Astrocyte (in vitro differentiated cells and primary cell): ENCODE data around the gene CAMK2G. TPM values are rescaled to one million over a fixed set of nuclear protein-coding genes. Genes with fewer than 3 reads are reported as not detected.
A peak's percentile ranks its signal among the peaks of the same experiment; 100 is the strongest.

Experiments used
- DNase-seq: peaks from one replicate; pipeline ENCODE4 v3.0.0-alpha.2; 2010; ENCODE audit warnings: low read depth
- FAIRE-seq: peaks from 2 replicates; lab custom pipeline; 2011; peaks lifted over from hg19 to GRCh38; lab: Jason Lieb, UNC
- H2AFZ ChIP-seq: 2 replicates; pipeline ENCODE4 v1.6.0; 2012; ENCODE audit warnings: low read depth, low read length, inconsistent platforms
- H3K27ac ChIP-seq: 2 replicates; pipeline ENCODE4 v1.5.1; 2011; ENCODE audit warnings: low read depth, low read length, inconsistent platforms
- H3K27me3 ChIP-seq: 2 replicates; pipeline ENCODE4 v1.6.0; 2011; ENCODE audit warnings: low read length, inconsistent platforms; ENCODE audit not compliant: insufficient read depth
- H3K36me3 ChIP-seq: 2 replicates; pipeline ENCODE4 v1.5.1; 2011; ENCODE audit warnings: low read length, inconsistent platforms; ENCODE audit not compliant: insufficient read depth
- H3K4me1 ChIP-seq: 2 replicates; pipeline ENCODE4 v1.5.1; 2011; ENCODE audit warnings: low read length, inconsistent platforms; ENCODE audit not compliant: insufficient read depth
- H3K4me2 ChIP-seq: 2 replicates; pipeline ENCODE4 v1.6.0; 2012; ENCODE audit warnings: low read length, inconsistent platforms
- H3K4me3 ChIP-seq: 2 replicates; pipeline ENCODE4 v1.5.1; 2011; ENCODE audit warnings: low read depth, mild to moderate bottlenecking, low read length, inconsistent platforms; ENCODE audit not compliant: insufficient read depth
- H3K79me2 ChIP-seq: 2 replicates; pipeline ENCODE4 v1.6.0; 2012; ENCODE audit warnings: mild to moderate bottlenecking, low read length, inconsistent platforms; ENCODE audit not compliant: insufficient read depth
- H3K9ac ChIP-seq: 2 replicates; pipeline ENCODE4 v1.6.0; 2012; ENCODE audit warnings: mild to moderate bottlenecking, low read length, inconsistent platforms
- H3K9me3 ChIP-seq: 2 replicates; pipeline ENCODE4 v1.5.1; 2012; ENCODE audit warnings: low read depth, mild to moderate bottlenecking, low read length, inconsistent platforms; ENCODE audit not compliant: insufficient read depth
- H4K20me1 ChIP-seq: 2 replicates; pipeline ENCODE4 v1.6.0; 2012; ENCODE audit warnings: low read length, inconsistent platforms; ENCODE audit not compliant: insufficient read depth
- H3K27ac Mint-ChIP-seq: one replicate; pipeline ENCODE4 v1.8.0; 2021; ENCODE audit warnings: mild to moderate bottlenecking, mixed read lengths; ENCODE audit not compliant: unreplicated experiment
- H3K27me3 Mint-ChIP-seq: one replicate; pipeline ENCODE4 v1.8.0; 2021; ENCODE audit warnings: low read depth, mixed read lengths; ENCODE audit not compliant: unreplicated experiment
- H3K36me3 Mint-ChIP-seq: one replicate; pipeline ENCODE4 v1.8.0; 2021; ENCODE audit warnings: low read depth, mixed read lengths; ENCODE audit not compliant: unreplicated experiment
- H3K4me1 Mint-ChIP-seq: one replicate; pipeline ENCODE4 v1.8.0; 2021; ENCODE audit warnings: low read depth, mixed read lengths; ENCODE audit not compliant: unreplicated experiment
- H3K4me3 Mint-ChIP-seq: one replicate; pipeline ENCODE4 v1.8.0; 2021; ENCODE audit warnings: mild to moderate bottlenecking, moderate library complexity, mixed read lengths; ENCODE audit not compliant: unreplicated experiment
- H3K9me3 Mint-ChIP-seq: one replicate; pipeline ENCODE4 v1.8.0; 2021; ENCODE audit warnings: mild to moderate bottlenecking, mixed read lengths; ENCODE audit not compliant: unreplicated experiment
- EZH2 ChIP-seq: IDR thresholded peaks from 2 replicates; pipeline ENCODE4 v1.6.1; 2012; ENCODE audit warnings: mild to moderate bottlenecking, low read length, inconsistent platforms; ENCODE audit not compliant: insufficient read depth
- total RNA-seq: library from RNA; stranded (reverse); gene quantifications from 2 replicates; pipeline ENCODE4 v1.2.1, GENCODE V29; 2021
- TF ChIP-seq, protein P1 (sequence below): IDR thresholded peaks from 2 replicates; pipeline ENCODE4 v1.5.1; 2011; ENCODE audit warnings: low read depth, mild to moderate bottlenecking, inconsistent platforms, low read length, moderate library complexity; ENCODE audit not compliant: insufficient read depth

CAMK2G gene
- total RNA-seq, 1 donor from 2014 or later = 19.8 TPM

DNA sequence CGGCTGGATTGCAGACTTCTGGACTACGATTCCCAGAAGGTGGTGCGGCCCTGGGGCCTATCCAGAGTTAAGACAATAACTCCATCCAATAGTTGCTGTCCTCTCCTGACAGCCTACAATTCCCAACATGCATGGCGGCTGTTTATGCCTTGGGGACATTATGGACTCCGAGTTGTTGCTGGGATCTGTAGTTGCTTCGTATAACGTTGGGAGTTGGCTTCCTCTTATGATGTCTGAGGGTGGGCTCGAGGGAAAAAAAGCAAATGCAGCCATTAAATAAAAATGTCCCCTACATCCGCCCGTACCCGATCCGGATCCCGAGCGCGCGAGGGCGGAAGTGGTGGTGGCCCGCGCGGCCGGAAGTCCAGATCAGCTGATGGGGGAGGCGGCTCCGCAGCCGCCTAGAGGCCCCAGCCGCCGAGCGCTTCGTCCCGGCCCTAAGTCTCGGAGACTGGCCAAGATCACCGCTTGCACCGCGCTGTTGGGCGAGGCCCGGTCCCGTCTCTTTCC lies 89.1 kb downstream of the CAMK2G start, which contains the start of gene ZSWIM8:
ZSWIM8 (plus strand) TSS at position 396 of the 510 bp plus-strand sequence. CDS start 273 bp downstream, outside the sequence.
- Histone ChIP-seq H2AFZ (peak within 1 kb of the TSS; percentile 94), H3K36me3 (peaks cover 14% of the 10 kb centered on the region), H4K20me1 (peaks cover 58% of the 10 kb centered on the region), H3K4me3 (peak within 1 kb of the TSS; percentile 81), H3K9me3 (no peaks in the 10 kb centered on the region), H3K4me2 (peak within 1 kb of the TSS; percentile 98), H3K4me1 (peaks cover 28% of the 10 kb centered on the region), H3K27ac (peak within 1 kb of the TSS; percentile 72), H3K79me2 (peaks cover 87% of the 10 kb centered on the region), H3K27me3 (no peaks in the 10 kb centered on the region), H3K9ac (peak within 1 kb of the TSS; percentile 85)
- FAIRE-seq (peak; percentile 96), DNase-seq (peak; percentile 94)
- H3K27me3 Mint-ChIP-seq = no peaks in the 10 kb centered on the region
- H3K27ac Mint-ChIP-seq = peak within 1 kb of the TSS; percentile 92
- peaks cover 17% of the 10 kb centered on the region for H3K4me1 Mint-ChIP-seq
- H3K36me3 Mint-ChIP-seq = peaks cover 9% of the 10 kb centered on the region
- H3K9me3 Mint-ChIP-seq = no peaks in the 10 kb centered on the region
- no peak for TF ChIP-seq EZH2
- TF ChIP-seq, protein P1, sequence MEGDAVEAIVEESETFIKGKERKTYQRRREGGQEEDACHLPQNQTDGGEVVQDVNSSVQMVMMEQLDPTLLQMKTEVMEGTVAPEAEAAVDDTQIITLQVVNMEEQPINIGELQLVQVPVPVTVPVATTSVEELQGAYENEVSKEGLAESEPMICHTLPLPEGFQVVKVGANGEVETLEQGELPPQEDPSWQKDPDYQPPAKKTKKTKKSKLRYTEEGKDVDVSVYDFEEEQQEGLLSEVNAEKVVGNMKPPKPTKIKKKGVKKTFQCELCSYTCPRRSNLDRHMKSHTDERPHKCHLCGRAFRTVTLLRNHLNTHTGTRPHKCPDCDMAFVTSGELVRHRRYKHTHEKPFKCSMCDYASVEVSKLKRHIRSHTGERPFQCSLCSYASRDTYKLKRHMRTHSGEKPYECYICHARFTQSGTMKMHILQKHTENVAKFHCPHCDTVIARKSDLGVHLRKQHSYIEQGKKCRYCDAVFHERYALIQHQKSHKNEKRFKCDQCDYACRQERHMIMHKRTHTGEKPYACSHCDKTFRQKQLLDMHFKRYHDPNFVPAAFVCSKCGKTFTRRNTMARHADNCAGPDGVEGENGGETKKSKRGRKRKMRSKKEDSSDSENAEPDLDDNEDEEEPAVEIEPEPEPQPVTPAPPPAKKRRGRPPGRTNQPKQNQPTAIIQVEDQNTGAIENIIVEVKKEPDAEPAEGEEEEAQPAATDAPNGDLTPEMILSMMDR = no peak
- H3K4me3 Mint-ChIP-seq = peak within 1 kb of the TSS; percentile 100

DNA sequence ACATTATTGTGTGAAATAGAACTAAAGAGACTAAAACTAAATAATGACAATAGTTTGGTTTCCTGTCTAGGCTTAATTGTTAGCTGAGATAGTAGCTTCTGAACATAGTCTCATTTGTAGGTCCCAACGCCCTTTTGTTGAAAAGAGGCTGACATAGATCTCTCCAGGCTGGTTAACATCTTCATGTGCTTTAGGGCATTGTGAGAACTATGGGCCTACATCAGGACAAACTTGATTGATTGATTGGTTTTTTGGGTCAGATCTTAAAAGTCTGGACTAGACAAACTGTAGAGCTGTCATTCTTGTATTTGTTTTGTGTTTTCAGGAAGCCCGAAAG lies 91.6 kb downstream of the CAMK2G start:
- Histone ChIP-seq H3K27ac (peak overlapping the region; percentile 73), H3K9me3 (no peaks in the 10 kb centered on the region), H3K4me3 (peak overlapping the region; percentile 89), H3K36me3 (peaks cover 8% of the 10 kb centered on the region), H3K4me1 (peaks cover 28% of the 10 kb centered on the region), H3K9ac (peak overlapping the region; percentile 92), H3K27me3 (no peaks in the 10 kb centered on the region), H3K4me2 (peak overlapping the region; percentile 95), H4K20me1 (peaks cover 44% of the 10 kb centered on the region), H3K79me2 (peaks cover 86% of the 10 kb centered on the region), H2AFZ (peak overlapping the region; percentile 69)
- TF ChIP-seq, protein P1 = no peak
- TF ChIP-seq EZH2 = no peak
- Mint-ChIP-seq H3K4me1 (peaks cover 20% of the 10 kb centered on the region), H3K4me3 (peak overlapping the region; percentile 99), H3K36me3 (no peaks in the 10 kb centered on the region), H3K27ac (peak overlapping the region; percentile 98), H3K27me3 (no peaks in the 10 kb centered on the region), H3K9me3 (no peaks in the 10 kb centered on the region)
- no peak for DNase-seq
- FAIRE-seq = no peak
